GM12872 (cell line): ENCODE measurements around the gene LY6G6D.

Source experiments
- CTCF ChIP-seq: IDR thresholded peaks from 3 replicates; pipeline ENCODE4 v1.5.1; 2011; ENCODE audit warnings: low read depth, mild to moderate bottlenecking, low read length, moderate library complexity; ENCODE audit not compliant: insufficient read depth

LY6G6D gene

GRCh38 chr6:31761343-31761742, 46.2 kb downstream of the LY6G6D start:
- no peak for TF ChIP-seq CTCF

GRCh38 chr6:31762356-31762755, 47.2 kb downstream of the LY6G6D start, which contains the start of gene SAPCD1:
Gene SAPCD1, plus strand, starts transcription at chr6:31762656. Its CDS starts 399 bp downstream, at chr6:31763055.
- TF ChIP-seq CTCF: no peak

GRCh38 chr6:31762878-31763618, 47.9 kb downstream of the LY6G6D start:
- TF ChIP-seq CTCF: no peak

GRCh38 chr6:31763619-31763940, 48.4 kb downstream of the LY6G6D start:
- TF ChIP-seq CTCF: no peak

GRCh38 chr6:31764198-31764597, 49.0 kb downstream of the LY6G6D start:
- TF ChIP-seq CTCF: no peak

GRCh38 chr6:31765559-31765909, 50.4 kb downstream of the LY6G6D start:
- no peak for TF ChIP-seq CTCF

- no peak for TF ChIP-seq CTCF
Observed at GRCh38 chr6:31765910-31766794, 51.0 kb downstream of the LY6G6D start.
